CD1c-positive myeloid dendritic cell (primary cell): ENCODE data around the gene CRIP2.

Experiments used
- DNase-seq: peaks from one replicate; pipeline ENCODE4 v3.0.0-alpha.2; 2016; ENCODE audit errors: extremely low spot score

The CRIP2 gene, protein sequence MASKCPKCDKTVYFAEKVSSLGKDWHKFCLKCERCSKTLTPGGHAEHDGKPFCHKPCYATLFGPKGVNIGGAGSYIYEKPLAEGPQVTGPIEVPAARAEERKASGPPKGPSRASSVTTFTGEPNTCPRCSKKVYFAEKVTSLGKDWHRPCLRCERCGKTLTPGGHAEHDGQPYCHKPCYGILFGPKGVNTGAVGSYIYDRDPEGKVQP

GRCh38 chr14:105474483-105475268 lies at the start of gene CRIP2:
Gene CRIP2, plus strand, starts transcription at chr14:105474821. Its CDS starts 42 bp downstream, at chr14:105474863.
- no peak for DNase-seq

DNA sequence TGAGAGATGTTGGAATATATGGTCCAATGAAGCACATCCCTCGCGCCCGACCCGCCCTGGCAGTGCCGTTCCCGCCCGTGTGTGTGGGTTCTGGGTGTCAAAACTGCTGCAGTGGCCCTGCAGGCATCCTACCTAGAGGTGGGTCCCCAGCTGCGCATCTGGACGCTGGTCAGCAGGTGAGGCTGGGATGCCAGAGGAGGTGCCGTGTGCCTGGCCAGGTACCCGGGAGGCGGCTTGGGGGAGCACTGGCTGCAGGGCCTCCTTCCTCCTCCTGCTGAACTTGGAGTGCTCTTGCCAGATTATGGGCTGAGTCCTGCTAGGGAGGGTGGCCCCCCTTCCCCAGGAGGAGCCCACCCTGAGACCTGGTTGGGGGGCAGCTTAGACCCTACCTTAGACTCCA lies 49.8 kb upstream of the CRIP2 start:
- DNase-seq = no peak

DNA sequence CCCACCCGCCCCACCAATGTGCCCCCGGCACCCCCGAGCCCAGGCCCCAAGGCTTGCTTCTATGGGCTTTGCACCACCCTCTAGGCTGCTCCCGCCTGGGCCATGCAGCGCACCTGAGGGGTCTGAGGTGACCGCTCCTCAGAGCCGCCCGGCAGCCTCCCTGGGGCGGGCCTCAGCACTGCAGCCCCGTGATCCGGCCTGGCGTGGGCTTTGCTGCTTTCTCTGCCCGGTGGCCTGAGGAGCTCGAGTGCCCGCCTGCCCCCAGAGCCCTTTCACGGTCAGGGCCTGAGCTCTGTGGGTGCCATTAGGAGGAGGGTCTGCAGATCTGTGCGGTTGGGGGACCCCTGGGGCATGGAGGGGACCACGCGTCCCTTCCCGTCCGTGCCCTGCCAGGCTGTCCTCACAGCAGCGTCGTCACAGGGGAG lies 48.8 kb upstream of the CRIP2 start:
- DNase-seq = no peak

DNA sequence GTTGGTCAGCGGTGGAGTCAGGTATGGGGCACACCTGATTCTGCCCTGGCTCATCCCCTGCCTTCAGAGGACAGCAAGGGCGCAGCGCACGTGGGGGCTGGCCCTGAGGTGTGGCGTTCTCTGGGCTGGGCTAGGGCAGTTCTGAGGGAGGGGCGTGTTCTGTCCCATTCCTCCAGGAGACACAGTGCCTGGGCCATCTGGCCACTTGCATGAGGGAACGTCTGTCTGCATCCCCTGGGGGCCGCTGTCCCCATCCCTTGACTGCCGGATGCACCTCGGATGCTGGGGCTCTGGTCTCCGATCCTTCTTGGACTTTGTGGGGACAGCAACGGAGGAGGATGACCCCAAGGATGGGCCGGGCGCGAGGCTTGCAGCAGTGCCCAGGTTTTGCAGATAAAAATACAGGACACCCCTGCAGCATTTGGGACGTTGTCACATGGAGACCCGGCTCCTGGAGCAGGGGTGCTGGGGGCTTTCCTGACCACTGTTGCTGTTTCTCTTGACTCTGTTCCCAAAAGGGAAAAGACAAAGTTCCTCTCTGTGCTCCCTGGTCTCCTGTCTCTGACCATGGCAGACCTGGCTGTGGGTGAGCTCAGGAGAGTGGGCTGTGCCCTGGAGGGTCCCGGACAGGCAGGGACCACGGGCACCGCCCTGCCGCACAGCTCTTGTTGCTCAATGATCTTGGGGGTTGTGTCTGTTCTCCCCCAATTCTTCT lies 48.0 kb upstream of the CRIP2 start:
- no peak for DNase-seq

DNA sequence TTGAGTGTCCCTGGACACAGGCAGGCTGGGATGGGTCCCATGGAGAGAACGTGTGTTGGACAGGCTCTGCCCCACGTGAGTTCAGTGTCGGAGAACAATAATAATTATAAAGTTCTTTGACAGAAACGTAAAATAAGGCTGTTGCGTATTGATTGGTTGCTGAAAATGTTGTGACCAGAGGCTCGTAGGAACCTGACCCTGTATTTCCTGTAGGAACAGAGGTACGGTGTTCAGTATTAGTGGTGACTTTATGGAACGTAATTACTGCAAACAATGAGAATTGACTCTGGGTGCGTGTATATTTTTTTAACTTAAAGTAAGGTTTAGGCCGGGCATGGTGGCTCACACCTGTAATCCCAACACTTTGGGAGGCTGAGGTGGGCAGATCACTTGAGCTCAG lies 47.2 kb upstream of the CRIP2 start:
- DNase-seq = no peak

- DNase-seq = no peak
Observed at GRCh38 chr14:105427936-105428485, 46.6 kb upstream of the CRIP2 start.

DNA sequence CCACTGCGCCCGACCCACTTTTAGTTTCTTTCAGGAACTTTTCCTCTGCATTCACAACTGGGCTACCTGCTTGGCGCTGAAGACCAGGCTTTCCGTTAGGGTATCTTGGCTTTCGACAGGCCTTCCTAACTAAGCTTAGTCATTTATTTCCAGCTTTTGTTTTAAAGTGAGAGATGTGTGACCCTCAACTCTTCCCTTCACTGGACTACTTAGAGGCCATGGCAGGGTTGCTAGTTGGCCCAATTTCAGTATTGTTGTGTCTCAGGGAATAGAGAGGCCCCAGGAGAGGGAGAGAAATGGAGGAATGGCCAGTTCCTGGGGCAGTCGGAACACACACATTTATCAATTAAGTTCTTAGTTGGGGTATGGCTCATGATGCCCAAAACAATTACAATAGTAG lies 44.6 kb upstream of the CRIP2 start:
- no peak for DNase-seq

GRCh38 chr14:105430565-105430964 lies 44.1 kb upstream of the CRIP2 start:
- no peak for DNase-seq

GRCh38 chr14:105431256-105431655 lies 43.4 kb upstream of the CRIP2 start:
- no peak for DNase-seq

DNA sequence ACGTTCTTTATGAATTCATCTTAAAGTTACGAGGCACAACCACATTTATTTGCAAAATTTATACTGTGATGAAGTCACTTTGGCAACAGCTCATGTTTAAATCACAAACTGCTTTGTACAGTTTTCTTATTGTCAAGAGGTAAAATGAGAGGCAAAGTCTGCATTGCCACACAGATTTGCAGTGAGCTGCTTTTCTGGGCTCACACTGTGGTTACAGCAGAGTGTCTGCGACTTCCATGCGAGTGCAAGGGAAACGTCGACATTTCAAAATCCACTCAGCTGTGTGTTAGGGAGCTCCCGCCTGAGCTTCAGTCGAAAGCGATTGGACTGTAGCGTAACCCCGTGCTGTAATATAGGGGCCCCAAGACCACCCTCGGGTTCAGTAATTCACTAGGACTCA lies 42.0 kb upstream of the CRIP2 start:
- no peak for DNase-seq

- DNase-seq = no peak
Observed at GRCh38 chr14:105433161-105433605, 41.4 kb upstream of the CRIP2 start.

DNA sequence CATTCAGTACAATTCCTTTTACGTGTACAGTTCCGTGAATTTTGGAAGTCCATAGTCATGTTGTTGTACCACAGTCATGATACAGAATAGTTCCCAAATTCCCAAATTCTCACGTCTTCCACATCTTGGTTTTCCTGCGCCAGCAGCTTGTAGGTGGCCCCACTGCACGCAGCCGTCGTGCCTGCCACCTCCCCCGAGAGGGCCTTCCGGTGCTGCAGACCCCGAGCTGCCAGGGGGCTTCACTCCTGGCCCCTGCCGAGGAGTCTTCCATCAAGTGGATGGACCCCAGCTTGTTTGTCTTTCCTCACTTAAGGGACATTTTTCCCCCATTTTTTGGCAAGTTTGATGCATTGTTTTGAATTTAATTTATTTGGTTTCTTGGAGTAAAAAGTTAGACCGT lies 38.2 kb upstream of the CRIP2 start:
- no peak for DNase-seq

GRCh38 chr14:105436891-105437722 lies 37.5 kb upstream of the CRIP2 start:
- no peak for DNase-seq

DNA sequence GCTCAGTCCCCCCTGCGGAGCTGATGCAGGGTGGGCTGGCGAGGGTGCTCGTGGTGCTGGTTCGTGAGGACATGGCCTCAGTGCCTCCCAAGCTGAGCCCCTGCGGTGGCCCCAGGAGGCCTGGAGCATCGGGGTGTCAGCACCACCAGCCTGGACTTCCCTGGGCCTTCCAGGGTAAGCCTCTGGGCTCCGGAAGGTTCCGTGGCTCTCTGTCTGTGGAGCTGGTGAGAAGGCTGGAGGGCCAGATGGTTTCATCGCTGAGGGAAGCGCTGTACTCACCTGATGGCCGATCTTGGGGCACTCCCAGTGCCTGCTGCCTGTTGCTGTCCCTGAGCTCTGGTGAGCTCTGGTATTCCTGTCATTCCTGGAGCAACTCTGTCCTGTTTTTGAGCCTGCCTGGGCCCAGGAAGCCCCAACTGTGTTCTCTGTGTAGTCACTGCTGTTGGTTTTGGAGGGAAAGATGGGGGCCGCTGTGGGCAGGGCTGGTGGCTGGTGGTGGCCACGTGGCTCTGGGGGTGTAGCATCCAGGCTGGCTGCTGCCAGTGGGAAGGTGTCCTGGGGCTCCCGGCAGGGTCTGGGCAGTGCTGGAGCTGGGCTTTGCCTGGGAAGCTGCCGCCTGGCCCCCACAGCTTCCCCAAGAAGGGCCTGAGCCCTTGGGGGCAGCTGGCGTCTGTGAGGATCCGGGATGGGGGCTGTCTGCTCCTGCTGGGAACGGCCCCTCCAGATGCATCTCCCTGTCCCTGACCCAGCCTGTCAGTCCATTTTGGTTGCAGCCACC lies 36.7 kb upstream of the CRIP2 start:
- no peak for DNase-seq

DNA sequence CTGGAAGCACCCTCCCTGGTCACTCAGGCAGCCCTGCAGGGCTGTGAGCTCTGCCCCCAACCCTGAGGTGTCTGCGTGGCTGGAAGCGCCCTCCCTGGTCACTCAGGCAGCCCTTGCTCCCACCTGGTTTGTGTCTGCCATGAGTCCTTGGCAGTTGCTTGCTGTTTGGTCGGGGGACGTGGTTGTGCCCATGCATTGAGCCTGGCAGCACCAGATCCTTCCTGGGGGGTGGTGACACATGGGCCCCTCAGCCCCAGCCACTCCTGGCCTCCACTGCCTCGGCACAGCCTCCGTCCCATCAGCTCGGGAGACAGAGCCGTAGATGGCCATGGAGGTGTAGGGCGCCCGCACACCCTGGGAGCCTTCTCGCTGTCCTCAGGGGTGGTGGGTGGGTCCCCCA lies 35.4 kb upstream of the CRIP2 start:
- no peak for DNase-seq

DNA sequence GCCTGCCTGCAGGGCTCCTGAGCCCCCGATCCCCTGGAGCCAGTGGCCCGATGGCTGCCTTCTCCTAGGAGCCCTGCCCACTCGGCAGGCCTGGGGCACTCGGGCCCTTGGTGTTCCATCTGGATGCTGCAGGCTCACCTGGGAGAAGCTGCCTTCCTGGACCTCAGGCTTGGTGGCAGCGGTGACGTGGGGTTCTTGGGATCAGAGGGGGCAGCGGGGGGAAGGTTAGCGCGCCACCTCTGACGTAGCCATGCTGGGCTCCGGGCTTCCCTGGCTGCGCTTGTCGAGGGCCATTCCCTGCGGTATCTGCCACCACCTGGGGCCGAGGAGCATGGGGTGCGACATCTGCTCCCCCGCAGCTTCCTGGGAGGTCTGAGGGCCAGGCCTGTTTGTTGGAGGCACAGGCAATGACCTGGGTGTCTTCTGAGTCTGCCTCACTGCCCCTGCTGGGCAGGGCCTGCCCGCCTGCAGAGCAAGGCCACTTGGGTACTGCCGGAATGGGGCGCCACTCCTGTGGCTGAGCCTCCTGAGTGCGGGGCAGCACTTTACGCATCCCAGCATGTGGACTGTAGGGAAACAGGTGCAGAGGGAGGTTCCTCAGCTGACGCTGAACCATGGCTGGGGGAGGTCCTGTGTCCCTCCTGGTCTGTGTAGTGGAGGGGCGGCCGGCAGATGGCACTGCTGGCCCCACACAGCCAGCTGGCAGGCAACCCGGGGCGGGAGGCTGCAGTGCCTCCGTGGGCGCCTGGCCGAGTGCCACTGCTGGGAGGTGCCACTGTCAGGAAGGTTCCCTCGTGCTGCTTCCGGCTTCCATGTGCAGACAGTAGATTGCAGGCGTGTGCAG lies 34.7 kb upstream of the CRIP2 start:
- no peak for DNase-seq

- DNase-seq = no peak
Observed at GRCh38 chr14:105440554-105440900, 34.1 kb upstream of the CRIP2 start.

GRCh38 chr14:105440992-105441391 lies 33.6 kb upstream of the CRIP2 start:
- DNase-seq = no peak

DNA sequence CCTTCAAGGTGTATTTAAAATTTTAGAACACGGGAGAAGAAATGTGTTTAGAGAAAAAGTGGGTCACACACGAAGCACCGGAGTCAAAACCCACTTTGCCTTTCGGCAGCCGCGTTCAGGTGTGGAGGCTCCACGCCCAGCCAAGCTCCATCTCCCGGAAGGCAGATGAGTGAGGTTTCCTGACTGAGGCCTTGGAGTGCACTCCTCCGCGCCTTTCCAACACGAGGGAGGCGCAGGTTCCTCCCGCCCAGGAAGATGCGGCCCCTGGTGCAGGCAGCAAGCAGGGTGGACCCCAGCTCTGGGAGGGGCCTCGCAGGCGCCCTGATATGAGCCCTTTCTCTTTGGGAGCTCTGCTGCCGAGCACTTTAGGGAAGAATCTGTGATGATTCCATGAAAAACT lies 32.5 kb upstream of the CRIP2 start:
- DNase-seq = no peak

GRCh38 chr14:105442834-105443233 lies 31.8 kb upstream of the CRIP2 start:
- DNase-seq = no peak
